Esophagus muscularis mucosa (tissue), 4 donors: Measurements from ENCODE around the gene LRRC4. TPM values are rescaled to one million over a fixed set of nuclear protein-coding genes. Genes with fewer than 3 reads are reported as not detected.

Source experiments
- DNase-seq: peaks from one replicate; pipeline ENCODE4 v3.0.0-alpha.2; 2017; ENCODE audit errors: extremely low spot score
- H3K27ac ChIP-seq, 4 donors: fragments of 200-600 bp; sonication (generic); replicated peaks in 1 of 4; 1 replicate in 3 of 4; 2 replicates in 1 of 4; pipeline ENCODE4 v1.5.1; 2016 to 2019; ENCODE audit warnings: mild to moderate bottlenecking in 1 of 4
- H3K27me3 ChIP-seq, 4 donors: fragments of 200-600 bp; sonication (generic); one replicate each; pipeline versions ENCODE4 v1.5.1 to v1.6.0; 2016 to 2019
- H3K36me3 ChIP-seq, 4 donors: fragments of 200-600 bp; sonication (generic); one replicate each; pipeline ENCODE4 v1.5.1; 2016 to 2019
- H3K4me1 ChIP-seq, 4 donors: fragments of 200-600 bp; sonication (generic); one replicate each; pipeline ENCODE4 v1.5.1; 2016 to 2019
- H3K4me3 ChIP-seq, 4 donors: fragments of 200-600 bp; sonication (generic); 1 replicate in 2 of 4; 2 replicates in 2 of 4; pipeline ENCODE4 v1.5.1; 2016 to 2019; ENCODE audit warnings: mild to moderate bottlenecking in 4 of 4, moderate library complexity in 1 of 4
- H3K9me3 ChIP-seq, 4 donors: fragments of 200-600 bp; sonication (generic); 1 replicate in 3 of 4; 2 replicates in 1 of 4; pipeline ENCODE4 v1.5.1; 2016 to 2019
- EP300 ChIP-seq: sonication (generic); formaldehyde crosslinking; IDR thresholded peaks from one replicate; pipeline ENCODE4 v1.6.1; 2017; ENCODE audit warnings: antibody characterized with exemption
- POLR2A ChIP-seq: fragments of 450-650 bp; IDR thresholded peaks from one replicate; pipeline ENCODE4 v1.6.1; 2017; ENCODE audit warnings: antibody characterized with exemption, moderate library complexity, mild to moderate bottlenecking, low read depth
- POLR2AphosphoS5 ChIP-seq, 2 donors: sonication (generic); formaldehyde crosslinking; IDR thresholded peaks; one replicate each; pipeline ENCODE4 v1.6.1; 2017; ENCODE audit warnings: antibody characterized with exemption in 2 of 2
- WGBS: methylation state at CpG from one replicate; pipeline ENCODE4 v1.1.5; 2018; 5-methylcytosine and 5-hydroxymethylcytosine counted together
- intact Hi-C: fragments of 100-400 bp; cut with DNase I; formaldehyde crosslinking; loops from one replicate; pipeline ENCODE4 v1.15.1; 2023
- total RNA-seq, 4 donors: library from RNA; depleted of rRNA; stranded (reverse); fragments of >200 nt; gene quantifications; one replicate each; pipeline versions ENCODE4 v1.1.0 to v1.2.1, GENCODE V29; 2016
- TF ChIP-seq, protein P1 (sequence below), 3 experiments: fragments of 200-600 bp in 2 of 3; fragments of 450-650 bp in 1 of 3; sonication (generic) in 2 of 3; IDR thresholded peaks; one replicate each; pipeline ENCODE4 v1.5.1; 2017 to 2019; ENCODE audit warnings: antibody characterized with exemption in 3 of 3, mild to moderate bottlenecking in 2 of 3, moderate library complexity in 1 of 3

Gene LRRC4
- total RNA-seq, 4 donors from 2014 or later = under 0.01 to 1.3 (median 0.79) TPM

- TF ChIP-seq POLR2A (no peak), EP300 (no peak), POLR2AphosphoS5 (IDR thresholded peaks at IDR 0.05) (no peak)
- TF ChIP-seq, protein P1, sequence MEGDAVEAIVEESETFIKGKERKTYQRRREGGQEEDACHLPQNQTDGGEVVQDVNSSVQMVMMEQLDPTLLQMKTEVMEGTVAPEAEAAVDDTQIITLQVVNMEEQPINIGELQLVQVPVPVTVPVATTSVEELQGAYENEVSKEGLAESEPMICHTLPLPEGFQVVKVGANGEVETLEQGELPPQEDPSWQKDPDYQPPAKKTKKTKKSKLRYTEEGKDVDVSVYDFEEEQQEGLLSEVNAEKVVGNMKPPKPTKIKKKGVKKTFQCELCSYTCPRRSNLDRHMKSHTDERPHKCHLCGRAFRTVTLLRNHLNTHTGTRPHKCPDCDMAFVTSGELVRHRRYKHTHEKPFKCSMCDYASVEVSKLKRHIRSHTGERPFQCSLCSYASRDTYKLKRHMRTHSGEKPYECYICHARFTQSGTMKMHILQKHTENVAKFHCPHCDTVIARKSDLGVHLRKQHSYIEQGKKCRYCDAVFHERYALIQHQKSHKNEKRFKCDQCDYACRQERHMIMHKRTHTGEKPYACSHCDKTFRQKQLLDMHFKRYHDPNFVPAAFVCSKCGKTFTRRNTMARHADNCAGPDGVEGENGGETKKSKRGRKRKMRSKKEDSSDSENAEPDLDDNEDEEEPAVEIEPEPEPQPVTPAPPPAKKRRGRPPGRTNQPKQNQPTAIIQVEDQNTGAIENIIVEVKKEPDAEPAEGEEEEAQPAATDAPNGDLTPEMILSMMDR (IDR thresholded peaks at IDR 0.05) = no peak
- WGBS = 86% methylated on average over 5 of the region's 5 CpGs
- Histone ChIP-seq H3K4me3 (no peak overlapping the region), H3K36me3 (peaks cover 0 to 10% (median 0%) of the 10 kb centered on the region in 4 donors), H3K27ac (no peak overlapping the region), H3K4me1 (no peaks in the 10 kb centered on the region), H3K27me3 (no peaks in the 10 kb centered on the region), H3K9me3 (no peaks in the 10 kb centered on the region)
- DNase-seq = no peak
- intact Hi-C loops = no loop called here
Observed at GRCh38 chr7:128067983-128068382, 36.7 kb upstream of the LRRC4 start.

DNA sequence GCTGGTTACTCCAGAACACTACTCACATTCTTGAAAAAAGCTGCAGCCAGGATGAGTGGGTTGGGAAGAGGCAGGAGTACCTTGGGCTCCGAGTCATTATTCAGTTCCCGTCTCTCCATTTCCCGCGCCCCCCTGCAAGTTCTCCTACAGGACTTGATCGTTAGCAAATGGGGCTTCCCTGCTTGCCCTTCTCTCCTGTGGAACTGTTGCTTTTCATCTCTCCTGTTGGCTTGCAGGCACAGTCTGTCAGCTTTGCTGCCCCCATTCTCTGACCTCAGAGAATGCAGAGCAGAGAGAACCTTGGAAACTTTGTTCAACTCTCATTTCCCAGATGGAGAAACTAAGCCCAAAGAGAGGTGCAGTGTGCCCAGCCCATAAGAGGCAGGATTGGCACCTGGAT, 35.6 kb upstream of the LRRC4 start:
- Histone ChIP-seq H3K4me1 (no peaks in the 10 kb centered on the region), H3K27me3 (no peaks in the 10 kb centered on the region), H3K9me3 (no peaks in the 10 kb centered on the region), H3K36me3 (peaks cover 0 to 10% (median 0%) of the 10 kb centered on the region in 4 donors), H3K27ac (no peak overlapping the region), H3K4me3 (no peak overlapping the region)
- TF ChIP-seq POLR2A (no peak), EP300 (no peak), POLR2AphosphoS5 (IDR thresholded peaks at IDR 0.05) (no peak)
- TF ChIP-seq, protein P1 (IDR thresholded peaks at IDR 0.05) = no peak
- no peak for DNase-seq
- intact Hi-C loops = no loop called here
- 58% methylated on average over 5 of the region's 5 CpGs for WGBS

GRCh38 chr7:128066395-128066794, 35.2 kb upstream of the LRRC4 start:
- DNase-seq = no peak
- 91% methylated on average over 7 of the region's 10 CpGs for WGBS
- H3K36me3 ChIP-seq = peaks cover 0 to 10% (median 0%) of the 10 kb centered on the region in 4 donors
- H3K9me3 ChIP-seq = no peaks in the 10 kb centered on the region
- intact Hi-C loops = no loop called here
- H3K4me1 ChIP-seq = no peaks in the 10 kb centered on the region
- H3K4me3 ChIP-seq = no peak overlapping the region
- no peak for TF ChIP-seq POLR2A
- TF ChIP-seq, protein P1 (IDR thresholded peaks at IDR 0.05) = no peak
- no peak for TF ChIP-seq POLR2AphosphoS5 (IDR thresholded peaks at IDR 0.05)
- TF ChIP-seq EP300 = no peak
- H3K27ac ChIP-seq = no peak overlapping the region
- H3K27me3 ChIP-seq = no peaks in the 10 kb centered on the region

- Histone ChIP-seq H3K27ac (no peak overlapping the region), H3K9me3 (no peaks in the 10 kb centered on the region), H3K4me3 (no peak overlapping the region), H3K36me3 (peaks cover 0 to 10% (median 0%) of the 10 kb centered on the region in 4 donors), H3K27me3 (no peaks in the 10 kb centered on the region), H3K4me1 (no peaks in the 10 kb centered on the region)
- intact Hi-C loops = no loop called here
- WGBS = 85% methylated on average over 7 of the region's 7 CpGs
- TF ChIP-seq, protein P1 (IDR thresholded peaks at IDR 0.05) = no peak
- TF ChIP-seq POLR2AphosphoS5 (IDR thresholded peaks at IDR 0.05) (no peak), POLR2A (no peak), EP300 (no peak)
- no peak for DNase-seq
Observed at GRCh38 chr7:128065872-128066271, 34.6 kb upstream of the LRRC4 start.

- H3K36me3 ChIP-seq = peaks cover 0 to 10% (median 0%) of the 10 kb centered on the region in 4 donors
- TF ChIP-seq EP300 = no peak
- no peak for TF ChIP-seq POLR2A
- no peak for TF ChIP-seq POLR2AphosphoS5 (IDR thresholded peaks at IDR 0.05)
- TF ChIP-seq, protein P1 (IDR thresholded peaks at IDR 0.05) = no peak
- H3K4me1 ChIP-seq = peaks cover 0 to 6% (median 0%) of the 10 kb centered on the region in 4 donors
- no peak overlapping the region for H3K4me3 ChIP-seq
- no peak for DNase-seq
- WGBS = 97% methylated on average over 7 of the region's 8 CpGs
- intact Hi-C loops = no loop called here
- no peaks in the 10 kb centered on the region for H3K9me3 ChIP-seq
- no peaks in the 10 kb centered on the region for H3K27me3 ChIP-seq
- H3K27ac ChIP-seq = no peak overlapping the region
Observed at GRCh38 chr7:128063088-128063487, 31.9 kb upstream of the LRRC4 start.
